NCI-H510A treated with DMSO at 0.1 percent for 48 hours (cell line): Measurements from ENCODE around the gene SLC9A9.

Experiments
- DNase-seq: peaks from one replicate; lab custom pipeline; 2025; lab: John Stamatoyannopoulos, UW

The SLC9A9 gene

GRCh38 chr3:143321058-143321769 is 527.1 kb downstream of the SLC9A9 start:
- no peak for DNase-seq

GRCh38 chr3:143315766-143316165 is 532.5 kb downstream of the SLC9A9 start:
- no peak for DNase-seq

GRCh38 chr3:143314251-143315093 is 533.8 kb downstream of the SLC9A9 start:
- no peak for DNase-seq

GRCh38 chr3:143313893-143314188 is 534.4 kb downstream of the SLC9A9 start:
- no peak for DNase-seq

- no peak for DNase-seq
These were observed 535.0 kb downstream of the SLC9A9 start for GRCh38 chr3:143313025-143313892.

- no peak for DNase-seq
These were observed 537.2 kb downstream of the SLC9A9 start for GRCh38 chr3:143311096-143311495.

GRCh38 chr3:143309705-143310104 is 538.6 kb downstream of the SLC9A9 start:
- DNase-seq: no peak

- DNase-seq: no peak
These were observed 540.6 kb downstream of the SLC9A9 start for GRCh38 chr3:143307613-143308183.

GRCh38 chr3:143306407-143306806 is 541.9 kb downstream of the SLC9A9 start:
- DNase-seq: no peak

- no peak for DNase-seq
These were observed 545.6 kb downstream of the SLC9A9 start for GRCh38 chr3:143302638-143303171.

- DNase-seq: no peak
These were observed 547.0 kb downstream of the SLC9A9 start for GRCh38 chr3:143301031-143301901.

- DNase-seq: no peak
These were observed 549.3 kb downstream of the SLC9A9 start for GRCh38 chr3:143298886-143299535.

- DNase-seq: no peak
These were observed 549.9 kb downstream of the SLC9A9 start for GRCh38 chr3:143298380-143298779.

- DNase-seq: no peak
These were observed 552.8 kb downstream of the SLC9A9 start for GRCh38 chr3:143295201-143296080.

GRCh38 chr3:143294188-143294587 is 554.1 kb downstream of the SLC9A9 start:
- no peak for DNase-seq

- DNase-seq: no peak
These were observed 556.3 kb downstream of the SLC9A9 start for GRCh38 chr3:143291836-143292447.

GRCh38 chr3:143288944-143289343 is 559.3 kb downstream of the SLC9A9 start:
- no peak for DNase-seq

- DNase-seq: no peak
These were observed 560.9 kb downstream of the SLC9A9 start for GRCh38 chr3:143287403-143287802.
